Measurements from ENCODE around the gene TOR1AIP2. TPM values are rescaled to one million over a fixed set of nuclear protein-coding genes. Genes with fewer than 3 reads are reported as not detected.

Gene TOR1AIP2
- total and polyA plus RNA-seq, 8 donors = 5.5 to 106 (median 32.2) TPM

DNA sequence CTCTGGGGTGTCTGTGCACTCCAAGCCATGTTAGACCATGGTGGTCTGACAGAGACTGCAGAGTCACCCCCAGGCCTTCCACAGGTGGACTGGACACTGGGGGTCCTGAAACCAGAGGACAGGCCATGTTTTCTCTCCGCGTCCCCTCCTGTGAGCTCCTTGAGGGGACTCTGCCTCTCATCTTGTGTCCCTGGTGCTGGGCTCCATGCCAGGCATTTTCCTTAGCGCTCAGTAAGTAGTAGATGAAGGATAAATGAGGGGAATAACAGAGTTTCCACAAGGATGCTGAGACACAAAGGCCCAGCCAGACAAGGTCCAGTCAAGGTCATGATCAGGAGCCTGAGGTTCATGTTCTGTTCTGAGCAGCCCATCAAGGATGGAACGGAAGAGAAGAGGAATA lies 77.1 kb downstream of the TOR1AIP2 start:
- intact Hi-C loops (cut with DNase I; ENCODE audit: low total_unique reads) = no loop called here
- no peak for DNase-seq
- WGBS, 5 donors = 88 to 96% (median 93%) methylated on average over 4 of the region's 4 CpGs
- Histone ChIP-seq H3K36me3 (no peaks in the 10 kb centered on the region), H3K27me3 (no peaks in the 10 kb centered on the region), H3K4me3 (no peak overlapping the region), H3K9me3 (no peaks in the 10 kb centered on the region), H3K4me1 (no peaks in the 10 kb centered on the region), H3K27ac (no peak overlapping the region)
- no peak for TF ChIP-seq EP300 (IDR thresholded peaks at IDR 0.05)
- no peak for TF ChIP-seq POLR2A (IDR thresholded peaks at IDR 0.05)
- TF ChIP-seq POLR2AphosphoS5 (IDR thresholded peaks at IDR 0.05) = no peak
- TF ChIP-seq, protein P1, sequence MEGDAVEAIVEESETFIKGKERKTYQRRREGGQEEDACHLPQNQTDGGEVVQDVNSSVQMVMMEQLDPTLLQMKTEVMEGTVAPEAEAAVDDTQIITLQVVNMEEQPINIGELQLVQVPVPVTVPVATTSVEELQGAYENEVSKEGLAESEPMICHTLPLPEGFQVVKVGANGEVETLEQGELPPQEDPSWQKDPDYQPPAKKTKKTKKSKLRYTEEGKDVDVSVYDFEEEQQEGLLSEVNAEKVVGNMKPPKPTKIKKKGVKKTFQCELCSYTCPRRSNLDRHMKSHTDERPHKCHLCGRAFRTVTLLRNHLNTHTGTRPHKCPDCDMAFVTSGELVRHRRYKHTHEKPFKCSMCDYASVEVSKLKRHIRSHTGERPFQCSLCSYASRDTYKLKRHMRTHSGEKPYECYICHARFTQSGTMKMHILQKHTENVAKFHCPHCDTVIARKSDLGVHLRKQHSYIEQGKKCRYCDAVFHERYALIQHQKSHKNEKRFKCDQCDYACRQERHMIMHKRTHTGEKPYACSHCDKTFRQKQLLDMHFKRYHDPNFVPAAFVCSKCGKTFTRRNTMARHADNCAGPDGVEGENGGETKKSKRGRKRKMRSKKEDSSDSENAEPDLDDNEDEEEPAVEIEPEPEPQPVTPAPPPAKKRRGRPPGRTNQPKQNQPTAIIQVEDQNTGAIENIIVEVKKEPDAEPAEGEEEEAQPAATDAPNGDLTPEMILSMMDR (IDR thresholded peaks at IDR 0.05) = no peak

DNA sequence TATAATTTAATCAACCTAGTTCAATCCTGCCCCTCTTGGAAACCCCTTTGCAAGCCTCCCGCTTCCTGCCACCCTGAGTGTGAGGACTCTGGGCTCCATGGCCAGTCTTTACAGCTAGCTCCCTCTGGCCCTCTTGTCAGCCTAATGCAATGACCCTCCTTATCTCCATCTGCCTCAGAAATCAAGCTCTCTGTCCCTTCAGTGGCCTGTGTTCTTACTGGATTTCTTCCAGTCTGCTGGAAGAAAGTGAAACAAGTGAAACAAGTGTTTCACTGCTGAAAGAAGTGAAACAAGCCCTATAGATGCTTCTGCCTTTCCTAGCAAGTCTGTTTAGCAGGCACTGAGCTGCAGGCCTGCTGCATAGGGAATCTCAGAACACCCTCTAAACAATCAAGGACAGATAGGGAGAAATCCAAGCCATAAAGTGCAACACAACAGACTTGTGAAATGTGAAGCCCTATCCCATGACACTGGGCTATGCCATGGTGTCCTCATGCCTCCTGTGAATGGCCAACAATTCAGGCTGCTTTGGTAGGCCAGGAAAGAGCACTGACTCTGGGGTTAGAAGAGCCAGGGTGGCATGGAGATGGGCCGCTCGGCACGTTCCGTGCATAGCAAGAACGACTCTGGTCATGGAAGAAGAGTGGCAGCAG lies 78.6 kb downstream of the TOR1AIP2 start:
- H3K4me1 ChIP-seq = no peaks in the 10 kb centered on the region
- no peaks in the 10 kb centered on the region for H3K36me3 ChIP-seq
- WGBS, 5 donors = 94 to 97% (median 95%) methylated on average over 6 of the region's 6 CpGs
- DNase-seq = no peak
- intact Hi-C loops (cut with DNase I; ENCODE audit: low total_unique reads) = no loop called here
- H3K9me3 ChIP-seq = no peaks in the 10 kb centered on the region
- TF ChIP-seq, protein P1 (IDR thresholded peaks at IDR 0.05) = no peak
- no peak for TF ChIP-seq POLR2A (IDR thresholded peaks at IDR 0.05)
- TF ChIP-seq POLR2AphosphoS5 (IDR thresholded peaks at IDR 0.05) = no peak
- TF ChIP-seq EP300 (IDR thresholded peaks at IDR 0.05) = no peak
- no peak overlapping the region for H3K27ac ChIP-seq
- H3K4me3 ChIP-seq = no peak overlapping the region
- H3K27me3 ChIP-seq = no peaks in the 10 kb centered on the region

DNA sequence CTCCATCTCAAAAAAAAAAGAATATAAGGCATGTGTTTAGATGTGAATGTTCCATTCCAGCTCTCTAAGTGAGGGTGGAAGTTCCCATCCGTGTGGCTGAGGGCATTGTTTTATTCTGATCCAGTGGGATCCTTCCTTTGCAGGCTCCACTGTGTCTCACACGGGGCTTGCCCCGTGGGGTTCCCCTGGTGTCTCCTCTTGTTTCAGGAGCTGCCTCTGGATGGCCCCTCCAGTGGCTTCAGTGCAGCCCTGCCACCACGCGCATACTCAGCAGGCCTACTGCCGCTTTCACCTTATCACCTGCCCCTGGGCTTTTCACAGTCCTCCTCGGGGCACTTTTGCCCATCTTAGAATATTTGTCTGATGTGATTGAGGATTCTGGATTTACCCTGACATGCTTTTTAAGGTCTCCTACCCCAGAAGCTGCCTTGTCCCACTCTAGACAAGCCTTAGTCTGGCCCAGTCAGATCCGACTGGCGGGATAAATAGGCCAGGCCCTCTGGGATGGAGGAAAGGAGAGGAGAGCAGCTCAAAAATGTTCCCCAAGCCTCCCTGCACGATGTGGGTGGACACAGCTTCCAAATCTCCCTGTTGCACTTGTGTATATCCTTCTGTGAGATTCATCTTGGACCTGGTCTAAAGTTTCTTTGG lies 79.3 kb downstream of the TOR1AIP2 start:
- H3K36me3 ChIP-seq = no peaks in the 10 kb centered on the region
- no peak overlapping the region for H3K27ac ChIP-seq
- H3K9me3 ChIP-seq = no peaks in the 10 kb centered on the region
- TF ChIP-seq POLR2AphosphoS5 (IDR thresholded peaks at IDR 0.05) (no peak), POLR2A (IDR thresholded peaks at IDR 0.05) (no peak)
- DNase-seq = no peak
- no peaks in the 10 kb centered on the region for H3K4me1 ChIP-seq
- intact Hi-C loops (cut with DNase I; ENCODE audit: low total_unique reads) = no loop called here
- no peak overlapping the region for H3K4me3 ChIP-seq
- no peaks in the 10 kb centered on the region for H3K27me3 ChIP-seq
- 85 to 92% (median 90%) methylated on average over 10 of the region's 10 CpGs for WGBS, 5 donors

DNA sequence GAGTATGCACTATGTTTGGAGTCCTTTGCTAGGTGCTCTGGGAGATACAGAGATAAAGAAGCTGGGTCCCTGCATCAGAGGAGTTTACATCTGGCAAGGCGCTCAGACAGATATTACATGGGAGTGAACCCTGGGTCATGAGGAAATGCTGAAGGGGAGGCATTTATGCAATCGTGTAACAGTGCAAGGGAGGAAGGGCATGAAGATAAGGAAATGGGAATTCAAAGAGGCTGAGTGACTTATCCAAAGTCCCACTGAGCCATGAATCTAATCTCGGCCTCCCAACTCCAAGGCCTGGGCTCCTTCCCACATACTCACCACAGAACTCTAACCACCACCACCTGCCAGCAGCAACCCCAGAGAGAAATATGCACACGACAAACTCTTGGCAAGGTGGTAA lies 82.9 kb downstream of the TOR1AIP2 start:
- 24 to 33% (median 27%) methylated on average over 4 of the region's 4 CpGs for WGBS, 5 donors
- Histone ChIP-seq H3K36me3 (no peaks in the 10 kb centered on the region), H3K4me3 (no peak overlapping the region), H3K4me1 (no peaks in the 10 kb centered on the region), H3K9me3 (no peaks in the 10 kb centered on the region), H3K27me3 (no peaks in the 10 kb centered on the region), H3K27ac (no peak overlapping the region)
- intact Hi-C loops (cut with DNase I; ENCODE audit: low total_unique reads) = no loop called here
- no peak for DNase-seq
- TF ChIP-seq, protein P1 (IDR thresholded peaks at IDR 0.05) = no peak
- TF ChIP-seq EP300 (IDR thresholded peaks at IDR 0.05) = no peak
- TF ChIP-seq POLR2AphosphoS5 (IDR thresholded peaks at IDR 0.05) = no peak

DNA sequence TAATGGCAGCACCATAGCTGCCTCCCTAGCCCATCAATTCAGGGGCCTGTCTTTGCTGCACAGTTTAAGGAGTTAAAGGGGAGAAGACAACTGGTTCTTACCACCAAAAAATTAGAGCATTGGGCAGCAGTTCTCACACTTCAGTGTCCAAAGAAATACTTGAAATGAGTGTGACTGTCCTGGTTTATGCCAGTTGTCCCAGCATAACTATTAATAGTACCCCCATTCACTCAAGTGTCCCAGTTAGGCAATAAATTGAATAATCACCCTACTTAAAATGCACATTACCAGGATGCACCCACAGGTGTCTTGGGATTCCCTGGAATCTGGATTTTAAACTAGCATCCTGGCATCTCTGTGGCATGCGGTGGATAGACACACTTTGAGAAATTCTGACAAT lies 83.5 kb downstream of the TOR1AIP2 start:
- WGBS, 5 donors = 91 to 100% (median 97%) methylated on average over 1 of the region's 1 CpG
- intact Hi-C loops (cut with DNase I; ENCODE audit: low total_unique reads) = no loop called here
- no peak for TF ChIP-seq POLR2A (IDR thresholded peaks at IDR 0.05)
- TF ChIP-seq, protein P1 (IDR thresholded peaks at IDR 0.05) = no peak
- TF ChIP-seq POLR2AphosphoS5 (IDR thresholded peaks at IDR 0.05) = no peak
- no peak for TF ChIP-seq EP300 (IDR thresholded peaks at IDR 0.05)

More for the DNA sequence above, 83.5 kb downstream of the TOR1AIP2 start:
- Histone ChIP-seq H3K4me1 (no peaks in the 10 kb centered on the region), H3K9me3 (no peaks in the 10 kb centered on the region), H3K36me3 (no peaks in the 10 kb centered on the region), H3K4me3 (no peak overlapping the region), H3K27ac (no peak overlapping the region), H3K27me3 (no peaks in the 10 kb centered on the region)
- DNase-seq = no peak
